Pancreas (tissue), 10 donors: ENCODE data around the gene EHD3. TPM values are rescaled to one million over a fixed set of nuclear protein-coding genes. Genes with fewer than 3 reads are reported as not detected.
A peak's percentile ranks its signal among the peaks of the same experiment; 100 is the strongest.

ENCODE experiments used
- ATAC-seq, 4 donors: fragments of 200-7000 bp; cut with Tn5 transposase; one replicate each; pipeline versions ENCODE4 v1.8.0 to v1.9.1; 2020; ENCODE audit warnings: mild to moderate bottlenecking in 4 of 4, moderate library complexity in 4 of 4
- DNase-seq, 6 donors: peaks; one replicate each; pipeline ENCODE4 v3.0.0-alpha.2; 2020
- FAIRE-seq: peaks from 2 replicates; lab custom pipeline; 2012; peaks lifted over from hg19 to GRCh38; lab: Jason Lieb, UNC
- H3K27ac ChIP-seq, 4 donors: fragments of 200-600 bp; sonication (generic); 1 replicate in 3 of 4; 2 replicates in 1 of 4; pipeline versions ENCODE4 v1.5.0 to v1.8.0; 2020
- H3K27me3 ChIP-seq, 4 donors: fragments of 200-600 bp; one replicate each; pipeline ENCODE4 v1.8.0; 2021
- H3K36me3 ChIP-seq, 3 donors: fragments of 200-600 bp; sonication (generic) in 1 of 3; one replicate each; pipeline versions ENCODE4 v1.5.0 to v1.8.0; 2020 to 2021
- H3K4me1 ChIP-seq, 3 donors: fragments of 200-600 bp; one replicate each; pipeline ENCODE4 v1.8.0; 2021
- H3K4me3 ChIP-seq, 4 donors: fragments of 200-600 bp; sonication (generic) in 2 of 4; one replicate each; pipeline versions ENCODE4 v1.5.0 to v1.8.0; 2020 to 2021
- H3K9me3 ChIP-seq, 4 donors: fragments of 200-600 bp; one replicate each; pipeline ENCODE4 v1.8.0; 2021
- CTCF ChIP-seq, 4 donors: fragments of 200-600 bp; sonication (generic) in 3 of 4; IDR thresholded peaks; one replicate each; pipeline versions ENCODE4 v1.5.0 to v1.8.0; 2021; ENCODE audit warnings: antibody characterized with exemption in 4 of 4
- WGBS, 2 donors: extraction: QIAGEN DNeasy Blood & Tissue Kit; methylation state at CpG; one replicate each; pipeline ENCODE4 v1.1.7; 2013; 5-methylcytosine and 5-hydroxymethylcytosine counted together
- intact Hi-C, 3 donors: fragments of 100-400 bp; cut with DNase I; formaldehyde crosslinking; loops; one replicate each; pipeline versions ENCODE4 v1.11.1 to v1.14.2; 2022
- polyA plus RNA-seq, 2 donors: library from polyadenylated mRNA; stranded (reverse); fragments of 200-250 nt; gene quantifications; one replicate each; pipeline ENCODE4 v1.2.3, GENCODE V29; 2013
- total RNA-seq, 6 donors: library from RNA; stranded (reverse); fragmentation: NEBNext Ultra II Directional in 4 of 6; extraction: Animal tissue kit (Norgen Biotek cat#: 25700) in 4 of 6; gene quantifications; one replicate each; pipeline versions ENCODE4 v1.2.1 to v1.2.4, GENCODE V29; 2021 to 2023
- donor health status: healthy with polysubstance abuse.
- donor health status: DM: no; HTN: no; CAD: no; lungs with moderate emphysema.
- donor health status: DM: no; HTN: no; CAD: no.
- donor health status: control.
- donor health status: control.
- donor health status: Bipolar disorder and iron deficiency.
- donor health status: DM: yes; HTN: yes; CAD: no.
- donor health status: DM: no; HTN: no; CAD: no.
- donor health status: DM: no; HTN: no; CAD: no.
- donor health status: DM: yes; HTN: yes; CAD: no.

EHD3 gene
- total RNA-seq (1 to 10 TPM in 2 of 6 donors, under 1 TPM in 4; 0.46 to 3.5 (median 0.79) TPM), polyA plus RNA-seq (1 to 10 TPM in 1 of 2 donors, under 1 TPM in 1; 0.84 to 1.7 TPM)

GRCh38 chr2:31233741-31234682 is at the start of gene EHD3:
TSS of gene EHD3 (plus strand) at chr2:31234152. CDS start at chr2:31234622, 470 bp downstream.
- no peaks in the 10 kb centered on the region for H3K4me1 ChIP-seq
- no peaks in the 10 kb centered on the region for H3K9me3 ChIP-seq
- DNase-seq (peak; percentile 80 to 93 (median 85)), ATAC-seq (peak; percentile 98 to 99 (median 99)), FAIRE-seq (no peak)
- TF ChIP-seq CTCF (IDR thresholded peaks at IDR 0.05) = peak; percentile 25 to 60 (median 36)
- H3K4me3 ChIP-seq = peak within 1 kb of the TSS; percentile 34 to 77 (median 58)
- no peaks in the 10 kb centered on the region for H3K36me3 ChIP-seq
- no peak within 1 kb of the TSS for H3K27ac ChIP-seq
- intact Hi-C loops = no loop called here
- 3% methylated on average over 74 of the region's 74 CpGs for WGBS, 2 donors
- H3K27me3 ChIP-seq = peaks cover 0 to 4% (median 0%) of the 10 kb centered on the region in 4 donors

- TF ChIP-seq CTCF (IDR thresholded peaks at IDR 0.05) = no peak
- Histone ChIP-seq H3K9me3 (no peaks in the 10 kb centered on the region), H3K36me3 (no peaks in the 10 kb centered on the region), H3K27ac (no peak overlapping the region), H3K27me3 (no peaks in the 10 kb centered on the region), H3K4me3 (no peak overlapping the region), H3K4me1 (no peaks in the 10 kb centered on the region)
- no peak for ATAC-seq
- intact Hi-C loops = no loop called here
- WGBS, 2 donors = 77 to 85% methylated on average over 4 of the region's 4 CpGs
- FAIRE-seq = no peak
- no peak for DNase-seq
Measured at GRCh38 chr2:31187166-31187565, 46.8 kb upstream of the EHD3 start.

- 43 to 51% methylated on average over 5 of the region's 5 CpGs for WGBS, 2 donors
Measured at GRCh38 chr2:31188131-31188530, 45.8 kb upstream of the EHD3 start.

GRCh38 chr2:31189141-31189540 is 44.8 kb upstream of the EHD3 start:
- H3K4me1 ChIP-seq = no peaks in the 10 kb centered on the region
- no peak for DNase-seq
- TF ChIP-seq CTCF (IDR thresholded peaks at IDR 0.05) = no peak
- intact Hi-C loops = no loop called here
- H3K27ac ChIP-seq = no peak overlapping the region
- H3K4me3 ChIP-seq = no peak overlapping the region
- no peak for FAIRE-seq
- no peaks in the 10 kb centered on the region for H3K36me3 ChIP-seq
- no peaks in the 10 kb centered on the region for H3K9me3 ChIP-seq
- no peak for ATAC-seq
- no peaks in the 10 kb centered on the region for H3K27me3 ChIP-seq
- WGBS, 2 donors = 69 to 80% methylated on average over 4 of the region's 4 CpGs

More at GRCh38 chr2:31188131-31188530, 45.8 kb upstream of the EHD3 start:
- Histone ChIP-seq H3K9me3 (no peaks in the 10 kb centered on the region), H3K36me3 (no peaks in the 10 kb centered on the region), H3K27me3 (no peaks in the 10 kb centered on the region), H3K4me3 (no peak overlapping the region), H3K4me1 (no peaks in the 10 kb centered on the region), H3K27ac (no peak overlapping the region)
- no peak for DNase-seq
- no peak for ATAC-seq
- TF ChIP-seq CTCF (IDR thresholded peaks at IDR 0.05) = no peak
- FAIRE-seq = no peak
- intact Hi-C loops = no loop called here

- Histone ChIP-seq H3K4me1 (no peaks in the 10 kb centered on the region), H3K4me3 (no peak overlapping the region), H3K36me3 (no peaks in the 10 kb centered on the region), H3K9me3 (no peaks in the 10 kb centered on the region), H3K27me3 (no peaks in the 10 kb centered on the region), H3K27ac (no peak overlapping the region)
- ATAC-seq = no peak
- no peak for DNase-seq
- FAIRE-seq = no peak
- TF ChIP-seq CTCF (IDR thresholded peaks at IDR 0.05) = no peak
- intact Hi-C loops = no loop called here
- 69 to 91% methylated on average over 1 of the region's 1 CpG for WGBS, 2 donors
Measured at GRCh38 chr2:31190188-31190587, 43.8 kb upstream of the EHD3 start.
